ENCODE measurements around the gene GLIS1. TPM values are rescaled to one million over a fixed set of nuclear protein-coding genes. Genes with fewer than 3 reads are reported as not detected.

GLIS1 gene
- total RNA-seq, 4 donors from 2014 or later, result not detected

GRCh38 chr1:53580739-53581475 lies 158.1 kb downstream of the GLIS1 start:
- Histone ChIP-seq H3K27me3 (no peaks in the 10 kb centered on the region), H3K4me3 (no peak overlapping the region), H3K4me1 (no peaks in the 10 kb centered on the region), H3K9me3 (no peaks in the 10 kb centered on the region), H3K27ac (no peak overlapping the region), H3K36me3 (no peaks in the 10 kb centered on the region)
- intact Hi-C loops (cut with DNase I; ENCODE audit: low total_unique reads), result no loop called here
- TF ChIP-seq POLR2A (IDR thresholded peaks at IDR 0.05) (no peak), CTCF (IDR thresholded peaks at IDR 0.05 in 4 of 5, conservative IDR thresholded peaks at IDR 0.05 in 1 of 5) (no peak)
- no peak for ATAC-seq
- no peak for DNase-seq
- in situ Hi-C loops (cut with MboI; ENCODE audit: low sequenced_read_pairs in 4 of 4), result no loop called here

GRCh38 chr1:53580009-53580400 lies 159.0 kb downstream of the GLIS1 start:
- ATAC-seq (no peak), DNase-seq (no peak)
- no peaks in the 10 kb centered on the region for H3K4me1 ChIP-seq
- H3K4me3 ChIP-seq, result no peak overlapping the region
- no peaks in the 10 kb centered on the region for H3K9me3 ChIP-seq
- TF ChIP-seq CTCF (IDR thresholded peaks at IDR 0.05 in 4 of 5, conservative IDR thresholded peaks at IDR 0.05 in 1 of 5) (no peak), POLR2A (IDR thresholded peaks at IDR 0.05) (no peak)
- intact Hi-C loops (cut with DNase I; ENCODE audit: low total_unique reads), result no loop called here
- H3K36me3 ChIP-seq, result no peaks in the 10 kb centered on the region
- H3K27ac ChIP-seq, result no peak overlapping the region
- in situ Hi-C loops (cut with MboI; ENCODE audit: low sequenced_read_pairs in 4 of 4), result no loop called here
- no peaks in the 10 kb centered on the region for H3K27me3 ChIP-seq

GRCh38 chr1:53579221-53580008 lies 159.5 kb downstream of the GLIS1 start:
- no peak overlapping the region for H3K4me3 ChIP-seq
- DNase-seq (no peak), ATAC-seq (no peak)
- no peaks in the 10 kb centered on the region for H3K36me3 ChIP-seq
- H3K4me1 ChIP-seq, result no peaks in the 10 kb centered on the region
- H3K9me3 ChIP-seq, result no peaks in the 10 kb centered on the region
- intact Hi-C loops (cut with DNase I; ENCODE audit: low total_unique reads), result no loop called here
- in situ Hi-C loops (cut with MboI; ENCODE audit: low sequenced_read_pairs in 4 of 4), result no loop called here
- TF ChIP-seq POLR2A (IDR thresholded peaks at IDR 0.05), result no peak
- no peak for TF ChIP-seq CTCF (IDR thresholded peaks at IDR 0.05 in 4 of 5, conservative IDR thresholded peaks at IDR 0.05 in 1 of 5)
- no peaks in the 10 kb centered on the region for H3K27me3 ChIP-seq
- H3K27ac ChIP-seq, result no peak overlapping the region

- TF ChIP-seq CTCF (IDR thresholded peaks at IDR 0.05 in 4 of 5, conservative IDR thresholded peaks at IDR 0.05 in 1 of 5), result no peak
- no peak for TF ChIP-seq POLR2A (IDR thresholded peaks at IDR 0.05)
- no peak for ATAC-seq
- Histone ChIP-seq H3K4me1 (no peaks in the 10 kb centered on the region), H3K36me3 (no peaks in the 10 kb centered on the region), H3K4me3 (no peak overlapping the region), H3K27me3 (no peaks in the 10 kb centered on the region), H3K27ac (no peak overlapping the region), H3K9me3 (no peaks in the 10 kb centered on the region)
- intact Hi-C loops (cut with DNase I; ENCODE audit: low total_unique reads), result no loop called here
- in situ Hi-C loops (cut with MboI; ENCODE audit: low sequenced_read_pairs in 4 of 4), result no loop called here
- DNase-seq, result no peak
Measured at GRCh38 chr1:53578358-53578757, 160.6 kb downstream of the GLIS1 start.
